ENCODE data around the gene HCFC1R1. TPM values are rescaled to one million over a fixed set of nuclear protein-coding genes. Genes with fewer than 3 reads are reported as not detected.

Gene HCFC1R1
- total and polyA plus RNA-seq, 11 donors = 32.8 to 189 (median 54.6) TPM

DNA sequence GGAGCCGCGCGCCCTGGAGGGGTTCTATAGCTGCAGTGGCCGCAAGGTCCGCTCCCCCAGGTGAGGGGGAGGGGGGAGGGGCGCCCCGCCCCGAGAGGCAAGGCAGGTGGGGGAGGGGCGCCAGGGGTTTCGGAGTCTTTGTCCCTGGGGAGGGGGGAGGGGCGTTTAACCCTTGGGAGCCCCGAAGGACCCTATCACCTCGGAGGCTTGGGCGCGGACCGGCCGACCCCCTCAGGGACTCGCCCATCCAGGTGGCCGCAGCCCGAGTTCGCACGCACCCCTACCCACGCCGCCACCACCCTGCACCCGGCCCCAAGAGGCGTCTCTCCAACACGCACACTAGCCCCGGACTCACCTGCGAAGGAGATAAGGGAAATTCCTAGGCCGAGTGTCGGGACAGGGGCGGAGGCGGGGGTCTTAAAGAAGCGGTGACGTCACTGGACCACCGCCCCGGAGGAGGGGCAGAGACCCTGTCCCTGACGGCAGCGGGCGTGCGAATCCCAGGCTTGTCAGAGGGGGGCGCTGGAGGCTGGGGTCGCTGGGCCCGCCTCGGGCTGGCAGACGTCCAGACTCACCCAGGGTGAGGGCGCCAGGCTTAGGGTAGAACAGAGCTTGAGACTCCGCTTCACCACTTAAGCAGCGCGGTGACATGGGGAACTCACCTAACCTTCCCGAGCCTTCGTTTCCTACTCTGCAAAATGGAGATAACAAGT, 5.8 kb downstream of the HCFC1R1 start, which contains the start of gene CLDN6:
CLDN6 (minus strand) TSS at position 390 of the 713 bp plus-strand sequence. CDS start 2,162 bp downstream, outside the sequence.
- 4 to 10% (median 9%) methylated on average over 25 to 52 of the region's 52 CpGs for WGBS, 4 donors
- no peak for DNase-seq
- H3K27me3 ChIP-seq = peaks cover 14 to 36% (median 24%) of the 10 kb centered on the region in 9 donors
- H3K4me3 ChIP-seq = no peak within 1 kb of the TSS
- no peak within 1 kb of the TSS for H3K27ac ChIP-seq
- H3K4me1 ChIP-seq = peaks cover 11 to 44% (median 30%) of the 10 kb centered on the region in 12 donors
- TF ChIP-seq, protein P1, sequence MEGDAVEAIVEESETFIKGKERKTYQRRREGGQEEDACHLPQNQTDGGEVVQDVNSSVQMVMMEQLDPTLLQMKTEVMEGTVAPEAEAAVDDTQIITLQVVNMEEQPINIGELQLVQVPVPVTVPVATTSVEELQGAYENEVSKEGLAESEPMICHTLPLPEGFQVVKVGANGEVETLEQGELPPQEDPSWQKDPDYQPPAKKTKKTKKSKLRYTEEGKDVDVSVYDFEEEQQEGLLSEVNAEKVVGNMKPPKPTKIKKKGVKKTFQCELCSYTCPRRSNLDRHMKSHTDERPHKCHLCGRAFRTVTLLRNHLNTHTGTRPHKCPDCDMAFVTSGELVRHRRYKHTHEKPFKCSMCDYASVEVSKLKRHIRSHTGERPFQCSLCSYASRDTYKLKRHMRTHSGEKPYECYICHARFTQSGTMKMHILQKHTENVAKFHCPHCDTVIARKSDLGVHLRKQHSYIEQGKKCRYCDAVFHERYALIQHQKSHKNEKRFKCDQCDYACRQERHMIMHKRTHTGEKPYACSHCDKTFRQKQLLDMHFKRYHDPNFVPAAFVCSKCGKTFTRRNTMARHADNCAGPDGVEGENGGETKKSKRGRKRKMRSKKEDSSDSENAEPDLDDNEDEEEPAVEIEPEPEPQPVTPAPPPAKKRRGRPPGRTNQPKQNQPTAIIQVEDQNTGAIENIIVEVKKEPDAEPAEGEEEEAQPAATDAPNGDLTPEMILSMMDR (IDR thresholded peaks at IDR 0.05) = peak in 4 of 12 donors; percentile 10 to 30 (median 16)
- no peak for TF ChIP-seq POLR2A (IDR thresholded peaks at IDR 0.05)
- intact Hi-C loops (cut with DNase I) = no loop called here
- peaks cover 0 to 5% (median 0%) of the 10 kb centered on the region in 9 donors for H3K36me3 ChIP-seq
- H3K9me3 ChIP-seq = no peaks in the 10 kb centered on the region
- ATAC-seq = no peak

DNA sequence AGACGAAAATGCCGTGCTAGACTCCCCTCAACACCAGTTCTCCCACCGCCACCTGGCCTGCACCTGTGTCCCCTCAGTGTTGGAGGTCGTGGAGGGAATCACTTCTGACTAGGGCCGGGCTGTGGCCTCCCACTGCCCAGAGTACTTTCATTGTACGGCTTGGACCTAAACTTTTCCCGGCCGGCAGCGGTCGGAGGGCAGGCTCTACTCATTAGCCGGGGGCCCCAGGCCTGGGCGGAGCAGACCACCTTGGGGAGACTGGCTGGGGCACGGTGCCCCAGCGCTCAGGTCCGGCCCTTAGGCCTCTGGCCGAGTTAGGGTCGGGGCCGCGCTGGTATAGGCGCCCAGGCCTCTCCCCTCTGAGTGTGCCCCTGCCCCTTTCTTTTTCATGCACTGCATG, 6.4 kb downstream of the HCFC1R1 start:
- ATAC-seq (no peak), DNase-seq (no peak)
- Histone ChIP-seq H3K4me3 (no peak overlapping the region), H3K9me3 (no peaks in the 10 kb centered on the region), H3K4me1 (peaks cover 5 to 38% (median 24%) of the 10 kb centered on the region in 12 donors), H3K27ac (no peak overlapping the region), H3K27me3 (peaks cover 14 to 43% (median 30%) of the 10 kb centered on the region in 9 donors), H3K36me3 (peaks cover 0 to 5% (median 0%) of the 10 kb centered on the region in 9 donors)
- intact Hi-C loops (cut with DNase I) = no loop called here
- WGBS, 4 donors = 42 to 65% (median 60%) methylated on average over 9 to 20 of the region's 20 CpGs
- TF ChIP-seq, protein P1 (IDR thresholded peaks at IDR 0.05) = no peak
- no peak for TF ChIP-seq POLR2A (IDR thresholded peaks at IDR 0.05)

DNA sequence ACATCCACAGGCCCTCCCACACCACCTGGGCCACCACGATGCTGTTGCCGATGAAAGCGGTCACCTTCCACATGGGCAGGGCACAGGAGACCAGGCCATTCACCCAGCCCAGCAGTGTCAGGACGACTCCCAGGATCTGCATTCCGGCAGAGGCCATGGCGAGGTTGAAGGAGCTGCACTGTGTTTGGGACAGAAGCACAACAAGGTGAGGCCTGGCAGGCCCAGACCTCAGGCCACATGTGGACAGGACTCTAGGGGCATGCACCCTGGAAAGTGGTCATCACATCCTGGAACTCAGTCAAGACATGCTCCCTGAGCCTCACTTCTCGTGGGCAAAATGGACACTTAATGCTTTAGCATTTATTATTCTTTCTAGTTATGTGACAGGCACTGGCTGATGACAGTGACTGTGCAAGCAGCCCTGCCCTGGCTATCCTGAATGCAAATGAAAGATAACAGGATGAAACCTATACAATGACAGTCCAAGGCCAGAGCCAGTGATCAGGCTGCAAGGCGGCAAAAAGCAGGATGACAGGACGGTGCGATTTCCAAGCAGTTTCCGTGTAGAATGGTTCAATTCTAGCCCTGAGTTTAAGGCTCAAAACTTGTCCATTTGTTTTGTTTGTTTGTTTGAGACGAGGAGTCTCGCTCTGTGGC, 7.7 kb downstream of the HCFC1R1 start:
- TF ChIP-seq, protein P1 (IDR thresholded peaks at IDR 0.05) = no peak
- TF ChIP-seq POLR2A (IDR thresholded peaks at IDR 0.05) = no peak
- H3K36me3 ChIP-seq = no peaks in the 10 kb centered on the region
- H3K4me3 ChIP-seq = no peak overlapping the region
- peaks cover 22 to 56% (median 38%) of the 10 kb centered on the region in 9 donors for H3K27me3 ChIP-seq
- WGBS, 4 donors = 73 to 85% (median 84%) methylated on average over 12 to 13 of the region's 13 CpGs
- DNase-seq (no peak), ATAC-seq (no peak)
- intact Hi-C loops (cut with DNase I) = no loop called here
- peaks cover 0 to 25% (median 13%) of the 10 kb centered on the region in 12 donors for H3K4me1 ChIP-seq
- no peak overlapping the region for H3K27ac ChIP-seq
- H3K9me3 ChIP-seq = no peaks in the 10 kb centered on the region

DNA sequence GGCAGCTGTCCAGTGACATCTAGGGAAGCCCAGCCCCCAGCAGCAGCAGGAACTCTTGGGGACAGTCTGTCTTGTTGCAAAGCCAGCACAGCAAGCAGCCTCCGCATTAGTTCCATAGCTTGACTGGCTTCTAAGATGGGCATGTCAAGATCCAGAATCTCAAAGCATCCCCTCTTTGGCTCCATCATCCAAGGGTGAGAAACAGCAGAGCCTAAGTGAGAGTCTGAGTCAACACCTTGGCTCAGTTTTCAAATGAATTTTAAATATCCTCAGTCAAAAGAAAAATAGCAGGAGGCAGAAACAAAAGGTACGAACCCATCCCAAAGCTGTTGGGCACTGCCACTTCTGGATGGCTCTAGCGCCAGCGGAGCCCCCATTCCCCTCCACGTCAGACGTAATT, 8.8 kb downstream of the HCFC1R1 start:
- WGBS, 4 donors = 83 to 87% (median 87%) methylated on average over 6 of the region's 6 CpGs
- no peaks in the 10 kb centered on the region for H3K9me3 ChIP-seq
- intact Hi-C loops (cut with DNase I) = no loop called here

More for the DNA sequence above, 8.8 kb downstream of the HCFC1R1 start:
- ATAC-seq (no peak), DNase-seq (no peak)
- H3K27ac ChIP-seq = no peak overlapping the region
- H3K36me3 ChIP-seq = no peaks in the 10 kb centered on the region
- peaks cover 22 to 65% (median 40%) of the 10 kb centered on the region in 9 donors for H3K27me3 ChIP-seq
- TF ChIP-seq, protein P1 (IDR thresholded peaks at IDR 0.05) = no peak
- TF ChIP-seq POLR2A (IDR thresholded peaks at IDR 0.05) = no peak
- no peak overlapping the region for H3K4me3 ChIP-seq
- peaks cover 0 to 17% (median 10%) of the 10 kb centered on the region in 12 donors for H3K4me1 ChIP-seq
